NCI-H146 treated with DMSO at 0.1 percent for 48 hours (cell line): ENCODE data around the gene FAM161A.
A peak's percentile ranks its signal among the peaks of the same experiment; 100 is the strongest.
"Not testable (repeated sequence)": the region's sequence is repeated elsewhere in the genome, so short reads cannot be mapped to it uniquely, and the experiment has no call there.

Source experiments
- DNase-seq: peaks from one replicate; lab custom pipeline; 2025; ENCODE audit not compliant: unreplicated experiment; lab: John Stamatoyannopoulos, UW

Gene FAM161A

DNA sequence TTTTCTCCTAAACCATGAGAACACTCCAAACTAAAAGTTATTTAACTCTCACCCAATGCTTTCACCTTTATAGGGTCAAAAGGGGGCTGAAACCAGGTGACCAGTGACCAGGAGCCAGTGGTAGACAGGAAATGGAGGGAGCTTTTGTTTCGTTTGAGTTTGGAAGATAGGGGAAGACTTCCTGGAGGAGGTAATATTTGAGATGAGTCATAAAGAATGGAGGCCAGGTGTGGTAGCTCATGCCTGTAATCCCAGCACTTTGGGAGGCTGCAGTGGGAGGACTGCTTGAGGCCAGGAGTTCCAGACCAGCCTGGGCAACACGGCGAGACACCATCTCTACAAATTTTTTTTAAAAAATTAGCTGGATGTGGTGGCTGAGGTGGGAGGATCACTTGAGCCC lies 8.5 kb downstream of the FAM161A start:
- no peak for DNase-seq

DNA sequence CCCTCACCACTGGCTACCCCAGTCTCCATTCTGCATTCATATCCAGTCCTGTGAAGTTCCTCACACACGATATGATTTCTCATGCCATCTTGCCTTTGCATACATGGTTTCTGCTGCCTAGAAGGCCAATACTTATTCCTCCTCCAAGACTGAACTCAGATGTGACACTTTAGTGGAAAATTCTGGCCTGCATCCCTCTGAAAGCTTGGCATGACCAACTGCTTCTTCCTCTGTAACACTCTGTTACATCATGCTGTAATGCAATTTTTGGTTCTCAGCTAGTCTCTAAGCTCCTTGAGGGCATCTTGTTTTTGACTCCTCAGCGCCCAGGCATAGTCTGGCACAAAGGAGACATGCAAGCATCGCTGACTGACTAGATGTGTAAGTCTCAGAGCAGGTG lies 12.6 kb downstream of the FAM161A start:
- no peak for DNase-seq

DNA sequence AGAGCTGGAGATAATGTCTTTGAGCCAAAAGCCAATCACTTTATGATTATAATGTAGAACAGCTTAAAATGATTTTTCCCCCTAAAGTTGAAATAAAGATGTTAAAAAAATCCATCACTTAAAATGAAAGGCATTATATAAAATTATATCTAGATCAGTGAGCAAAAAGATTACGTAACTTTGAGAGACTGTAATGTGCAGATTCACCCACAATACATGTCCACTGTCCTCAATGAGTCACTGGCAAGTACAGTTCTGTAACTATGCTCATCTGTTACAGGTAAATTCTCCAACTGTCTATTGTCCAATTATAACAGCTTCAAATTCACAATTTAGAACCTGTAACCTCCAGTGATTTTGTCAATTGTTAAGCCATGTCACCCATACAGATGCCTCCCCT lies 19.0 kb downstream of the FAM161A start:
- DNase-seq = no peak

DNA sequence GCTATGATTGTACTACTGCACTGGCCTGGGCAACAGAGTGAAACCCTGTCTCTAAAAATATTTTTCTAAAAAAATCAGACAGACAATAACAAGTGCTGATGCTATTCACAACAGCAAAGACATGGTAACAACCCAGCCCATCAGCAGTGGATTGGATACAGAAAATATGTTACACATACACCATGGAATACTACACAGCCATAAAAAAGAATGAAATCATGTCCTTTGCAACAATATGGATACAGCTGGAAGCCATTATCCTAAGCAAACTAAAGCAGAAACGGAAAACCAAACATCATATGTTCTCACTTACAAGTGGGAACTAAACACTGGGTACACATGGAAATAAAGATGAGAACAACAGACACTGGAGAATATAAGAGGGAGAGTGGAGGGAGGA lies 19.9 kb downstream of the FAM161A start:
- DNase-seq = no peak

DNA sequence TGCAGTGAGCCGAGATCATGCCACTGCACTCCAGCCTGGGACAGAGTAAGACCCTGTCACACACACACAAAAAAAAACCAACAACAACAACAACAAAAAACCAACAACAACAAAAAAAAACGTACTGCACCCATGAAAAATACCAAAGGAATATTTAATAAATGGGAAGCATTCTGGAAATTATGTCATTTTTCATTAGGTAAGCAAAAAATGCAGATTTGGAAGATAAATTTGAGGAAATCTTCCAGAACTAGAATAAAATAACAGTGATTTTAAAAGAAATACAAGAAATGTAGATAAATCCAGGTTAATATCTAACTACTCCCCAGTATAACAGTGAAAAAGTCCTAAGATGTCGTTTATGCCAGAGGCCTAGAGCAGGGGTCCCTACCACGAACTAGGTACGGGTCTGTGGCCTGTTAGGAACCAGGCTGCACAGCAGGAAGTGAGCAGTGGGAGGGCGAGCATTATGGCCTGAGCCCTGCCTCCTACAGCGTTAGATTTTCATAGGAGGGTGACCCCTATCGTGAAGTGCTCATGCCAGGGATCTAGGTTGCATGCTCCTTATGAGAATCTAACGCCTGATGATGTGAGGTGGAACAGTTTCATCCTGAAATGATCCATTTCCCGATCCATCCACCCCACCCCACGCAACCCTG lies 21.5 kb downstream of the FAM161A start:
- DNase-seq = no peak

DNA sequence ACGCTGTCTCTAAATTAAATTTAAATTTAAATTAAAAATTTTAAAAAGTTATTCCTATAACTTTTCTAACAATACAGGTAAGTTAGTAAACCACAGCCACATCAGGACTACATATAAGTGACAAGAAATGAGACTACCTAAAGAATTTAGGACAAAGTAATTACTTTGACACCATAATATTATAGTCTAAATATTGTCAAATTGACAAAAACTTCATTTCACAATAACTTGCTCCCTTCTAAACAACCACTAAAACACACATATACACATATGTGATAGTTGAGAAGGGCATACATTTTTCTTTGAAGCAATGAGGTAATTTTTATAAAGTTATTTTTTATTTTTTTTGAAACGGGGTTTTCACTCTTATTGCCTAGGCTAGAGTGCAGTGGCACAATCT lies 31.6 kb downstream of the FAM161A start:
- DNase-seq = no peak

DNA sequence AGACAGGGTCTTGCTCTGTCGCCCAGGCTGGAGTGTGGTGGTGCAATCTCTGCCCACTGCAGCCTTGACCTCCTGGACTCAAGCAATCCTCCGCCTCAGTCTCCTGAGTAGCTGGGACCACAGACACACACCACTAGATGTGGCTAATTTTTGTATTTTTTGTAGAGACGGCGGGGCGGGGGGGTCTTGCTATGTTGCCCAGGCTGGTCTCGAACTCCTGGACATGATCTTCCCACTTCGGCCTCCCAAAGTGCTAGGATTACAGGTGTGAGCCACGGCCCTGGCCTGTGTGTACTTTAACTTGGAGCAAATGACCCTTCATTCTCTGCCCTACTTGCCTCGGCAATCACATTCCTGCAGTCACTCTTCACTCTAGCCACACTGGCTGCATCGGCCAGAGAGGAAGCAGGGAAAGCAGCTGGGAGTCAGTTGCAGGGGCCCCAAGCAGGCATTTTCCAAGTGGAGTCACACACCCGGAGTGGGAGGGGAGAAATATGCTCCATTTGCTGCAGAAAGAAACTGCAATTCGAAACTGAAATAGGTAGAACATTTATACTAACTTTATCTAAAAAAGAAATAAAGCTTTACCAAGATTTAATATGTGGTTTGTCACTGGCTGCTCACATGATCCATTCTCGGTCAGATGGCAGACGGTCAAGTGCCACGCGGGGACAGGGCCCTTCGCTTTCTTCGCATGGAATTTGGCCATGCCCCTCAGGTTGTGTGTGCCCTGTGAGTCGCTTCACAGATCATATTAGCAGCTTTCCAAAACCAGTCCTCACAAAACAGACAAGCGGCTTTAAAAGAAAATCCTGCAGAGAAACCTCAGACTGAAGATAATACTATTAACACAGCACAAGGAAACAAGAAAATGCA lies 37.1 kb downstream of the FAM161A start:
- no peak for DNase-seq

DNA sequence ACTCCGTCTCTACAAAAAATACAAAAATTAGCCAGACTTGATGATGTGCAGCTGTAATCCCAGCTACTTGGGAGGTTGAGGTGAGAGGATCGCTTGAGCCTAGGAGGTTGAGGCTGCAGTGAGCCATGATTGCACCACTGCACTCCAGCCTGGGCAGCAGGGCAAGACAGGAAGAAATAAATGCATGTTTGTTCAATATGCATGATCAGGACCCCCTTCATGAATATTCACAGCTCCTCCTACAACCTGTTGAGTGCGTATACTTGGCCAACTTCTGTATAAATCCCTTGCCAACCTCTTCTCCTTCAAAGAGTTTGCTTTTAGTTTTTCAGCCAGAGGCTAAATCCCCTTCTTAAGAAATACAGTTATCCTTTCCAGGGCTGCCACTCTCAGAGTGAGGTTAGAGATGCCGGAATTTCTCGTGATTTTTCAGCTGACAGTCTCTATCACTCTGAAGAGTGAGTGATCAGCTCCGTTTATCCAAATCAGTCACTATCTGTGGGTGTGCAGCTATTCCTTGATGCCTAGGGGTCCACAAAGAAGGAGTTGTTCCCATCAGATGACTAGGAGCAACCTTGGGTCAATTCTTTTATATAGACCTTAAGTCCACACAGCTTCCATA lies 39.2 kb downstream of the FAM161A start:
- no peak for DNase-seq

DNA sequence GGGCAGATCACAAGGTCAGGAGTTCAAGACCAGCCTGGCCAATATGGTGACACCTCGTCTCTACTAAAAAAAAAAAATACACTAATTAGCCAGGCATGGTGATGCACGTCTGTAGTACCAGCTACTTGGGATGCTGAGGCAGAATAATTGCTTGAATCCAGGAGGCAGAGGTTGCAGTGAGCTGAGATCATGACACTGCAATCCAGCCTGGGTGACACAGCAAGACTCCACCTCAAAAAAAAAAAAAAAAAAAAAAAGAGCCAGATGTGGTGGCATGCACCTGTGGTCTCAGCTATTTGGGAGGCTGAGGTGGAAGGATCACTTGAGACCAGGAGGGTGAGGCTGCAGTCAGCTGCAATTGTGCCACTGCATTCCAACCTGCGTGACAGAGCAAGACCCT lies 40.5 kb downstream of the FAM161A start:
- DNase-seq = not testable (repeated sequence)

DNA sequence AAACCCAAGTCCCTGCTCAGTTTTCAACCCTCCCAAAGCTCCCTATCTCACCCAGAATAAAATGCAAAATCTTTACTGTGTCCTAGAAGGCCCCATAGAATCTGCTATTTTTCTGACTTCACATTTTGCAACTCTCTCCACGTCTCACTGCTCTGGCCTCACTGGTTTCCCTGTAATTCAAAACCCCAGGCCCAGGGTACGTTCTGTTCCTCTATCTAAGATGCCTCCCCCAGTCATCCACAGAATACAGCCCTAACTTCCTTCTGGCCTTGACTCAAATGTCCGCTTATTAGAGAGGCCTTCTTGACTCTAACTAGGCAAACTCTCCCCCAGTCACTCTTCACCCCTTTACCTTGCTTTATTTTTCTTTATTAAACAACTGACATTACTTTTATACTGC lies 42.0 kb downstream of the FAM161A start:
- DNase-seq = no peak

DNA sequence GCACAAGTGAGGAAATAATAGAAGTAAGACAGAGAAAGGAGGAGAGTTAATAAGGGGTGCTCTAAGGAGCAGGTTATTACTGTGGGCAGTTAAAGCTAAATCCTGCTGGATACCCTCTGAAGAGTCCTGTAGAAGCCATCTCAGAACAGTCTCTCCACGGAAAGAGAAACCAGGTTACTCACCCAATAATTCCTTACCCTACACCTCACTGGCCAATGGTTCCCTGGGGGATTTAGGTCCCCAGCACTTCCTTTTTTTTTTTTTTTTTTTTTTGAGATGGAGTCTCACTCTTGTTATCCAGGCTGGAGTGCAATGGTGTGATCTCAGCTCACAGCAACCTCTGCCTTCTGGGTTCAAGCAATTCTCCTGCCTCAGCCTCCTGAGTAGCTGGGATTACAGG lies 43.7 kb downstream of the FAM161A start:
- DNase-seq = not testable (repeated sequence)

DNA sequence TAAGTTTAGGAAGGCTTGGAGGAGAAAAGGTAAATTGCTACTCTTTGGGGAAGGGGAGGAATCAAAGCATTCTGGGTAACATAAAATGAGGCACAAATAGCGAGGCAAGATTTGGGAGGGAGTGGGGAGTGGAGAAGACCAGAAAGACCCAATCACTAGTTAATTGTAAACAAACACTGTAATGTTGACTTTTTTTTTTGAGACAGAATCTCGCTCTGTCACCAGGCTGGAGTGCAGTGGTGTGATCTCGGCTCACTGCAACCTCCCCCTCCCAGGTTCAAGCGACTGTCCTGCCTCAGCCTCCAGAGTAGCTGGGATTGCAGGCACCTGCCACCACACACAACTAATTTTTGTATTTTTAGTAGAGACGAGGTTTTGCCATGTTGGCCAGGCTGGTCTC lies 45.2 kb downstream of the FAM161A start:
- not testable (repeated sequence) for DNase-seq

DNA sequence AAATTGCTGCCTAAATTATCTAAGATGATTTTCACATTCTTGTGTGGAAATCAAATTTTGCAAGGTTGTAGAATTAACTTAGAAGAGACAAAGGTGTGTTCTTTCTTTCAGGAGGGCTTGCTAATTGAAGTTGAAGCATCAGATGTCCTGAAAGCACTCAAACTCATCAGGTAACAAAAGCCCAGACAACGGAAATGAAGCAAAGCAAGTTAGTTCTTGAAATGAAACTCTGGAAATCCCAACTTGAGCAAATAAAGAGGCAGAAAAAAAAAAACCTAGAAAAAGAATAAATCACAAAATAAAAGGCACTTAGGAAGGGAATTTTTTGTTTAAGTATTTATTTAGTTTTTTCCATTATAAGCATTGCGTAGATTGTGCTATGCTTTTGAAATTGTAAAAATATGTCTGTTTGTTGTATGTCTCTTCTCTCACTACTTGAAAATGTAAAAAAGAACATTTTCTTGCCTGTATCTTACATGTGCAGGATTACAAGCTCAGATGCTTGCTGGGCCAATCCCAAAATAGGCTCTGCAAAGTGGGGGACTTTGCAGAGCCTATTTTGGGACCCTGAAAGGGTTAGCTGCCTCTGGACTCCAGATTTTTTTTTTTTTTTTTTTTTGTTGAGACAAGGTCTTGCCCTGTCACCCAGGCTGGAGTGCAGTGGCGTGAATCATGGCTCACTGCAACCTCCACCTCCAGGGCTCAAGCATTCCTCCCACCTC lies 46.7 kb downstream of the FAM161A start:
- DNase-seq = no peak

DNA sequence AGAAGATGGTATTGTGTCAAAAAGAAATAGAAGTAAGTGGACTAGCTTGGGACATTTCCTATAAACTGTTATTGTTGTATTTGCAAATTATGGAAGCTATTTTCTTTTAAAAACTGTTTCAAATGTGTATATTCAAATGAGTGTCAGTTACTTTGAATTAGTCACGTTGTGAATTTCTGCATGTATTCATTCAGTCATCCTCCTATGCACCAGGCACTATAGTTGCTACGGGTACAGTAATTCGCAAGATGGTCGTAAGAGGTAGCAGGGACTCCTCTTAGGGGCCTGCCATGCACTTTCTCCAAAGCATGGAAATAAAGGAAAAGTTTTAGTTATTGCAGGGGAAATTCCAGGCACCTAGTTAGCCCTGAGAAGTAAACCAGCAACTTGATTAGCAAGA lies 51.3 kb downstream of the FAM161A start:
- no peak for DNase-seq

DNA sequence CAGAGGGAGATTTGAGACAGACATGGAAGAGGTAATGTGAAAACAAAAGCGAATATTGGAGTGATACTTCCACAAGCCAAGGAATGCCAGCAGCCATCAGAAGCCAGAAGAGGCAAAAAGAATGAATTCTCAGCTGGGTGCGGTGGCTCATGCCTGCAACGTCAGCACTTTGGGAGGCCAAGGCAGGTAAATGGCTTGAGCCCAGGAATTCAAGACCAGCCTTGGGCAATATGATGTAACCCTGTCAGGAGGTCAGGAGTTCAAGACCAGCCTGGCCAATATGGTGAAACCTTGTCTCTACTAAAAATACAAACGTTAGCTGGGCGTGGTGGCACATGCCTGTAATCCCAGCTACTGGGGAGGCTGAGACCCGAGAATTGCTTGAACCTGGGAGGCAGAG lies 54.8 kb downstream of the FAM161A start:
- DNase-seq = no peak

DNA sequence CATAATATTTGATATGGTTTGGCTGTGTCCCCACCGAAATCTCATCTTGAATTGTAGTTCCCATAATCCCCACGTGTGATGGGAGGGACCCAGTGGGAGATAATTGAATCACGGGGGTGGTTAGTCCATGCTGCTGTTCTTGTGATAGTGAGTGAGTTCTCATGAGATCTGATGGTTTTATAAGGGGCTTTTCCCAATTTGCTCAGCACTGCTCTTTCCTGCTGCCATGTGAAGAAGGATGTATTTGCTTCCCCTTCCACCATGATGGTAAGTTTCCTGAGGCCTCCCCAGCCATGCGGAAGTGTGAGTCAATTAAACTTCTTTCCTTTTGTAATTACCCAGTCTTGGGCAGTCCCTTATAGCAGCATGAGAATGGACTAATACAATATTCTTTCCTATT lies 56.4 kb downstream of the FAM161A start:
- not testable (repeated sequence) for DNase-seq

DNA sequence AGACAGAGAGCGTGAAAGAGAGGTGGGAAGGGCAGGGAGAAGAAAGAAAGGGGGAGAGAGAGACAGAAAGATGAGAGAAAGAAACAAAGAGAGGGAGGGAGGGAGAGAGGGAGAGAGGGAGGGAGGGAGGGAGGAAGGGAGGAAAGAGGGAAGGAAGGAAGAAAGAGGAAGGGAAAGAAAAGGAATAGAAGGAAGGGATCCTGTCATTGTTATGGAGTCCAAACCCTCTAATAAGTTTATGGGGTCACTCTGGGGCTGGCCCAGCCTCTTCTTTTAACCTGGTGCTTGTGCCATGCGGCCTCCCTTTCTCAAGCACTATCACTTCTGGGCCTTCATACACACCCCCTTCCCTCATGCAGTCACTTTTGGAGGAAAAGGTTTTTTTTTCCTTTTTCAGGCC lies 58.5 kb downstream of the FAM161A start:
- DNase-seq = no peak

DNA sequence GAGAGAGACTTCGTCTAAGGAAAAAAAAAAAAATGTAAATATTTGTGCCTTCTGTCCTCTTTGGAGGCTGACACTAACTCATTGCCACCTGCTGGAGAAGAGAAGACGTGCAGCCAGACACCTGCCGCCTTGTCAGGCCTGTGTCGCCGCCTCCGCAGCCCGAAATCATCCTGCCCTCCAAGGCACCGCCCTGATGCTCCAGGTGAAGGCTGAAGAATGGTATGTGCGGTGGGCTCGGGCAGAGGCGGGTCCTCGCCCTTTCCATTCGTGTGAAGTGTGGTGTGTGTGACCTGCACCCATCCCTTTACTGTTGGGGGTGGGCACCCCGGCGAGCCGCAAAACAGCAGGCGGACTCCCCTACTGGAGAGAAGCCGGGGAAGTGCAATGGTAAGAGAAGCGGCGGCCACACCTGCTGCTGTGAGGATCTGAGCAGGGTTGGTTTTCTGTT lies 60.4 kb downstream of the FAM161A start:
- DNase-seq = peak; percentile 85

DNA sequence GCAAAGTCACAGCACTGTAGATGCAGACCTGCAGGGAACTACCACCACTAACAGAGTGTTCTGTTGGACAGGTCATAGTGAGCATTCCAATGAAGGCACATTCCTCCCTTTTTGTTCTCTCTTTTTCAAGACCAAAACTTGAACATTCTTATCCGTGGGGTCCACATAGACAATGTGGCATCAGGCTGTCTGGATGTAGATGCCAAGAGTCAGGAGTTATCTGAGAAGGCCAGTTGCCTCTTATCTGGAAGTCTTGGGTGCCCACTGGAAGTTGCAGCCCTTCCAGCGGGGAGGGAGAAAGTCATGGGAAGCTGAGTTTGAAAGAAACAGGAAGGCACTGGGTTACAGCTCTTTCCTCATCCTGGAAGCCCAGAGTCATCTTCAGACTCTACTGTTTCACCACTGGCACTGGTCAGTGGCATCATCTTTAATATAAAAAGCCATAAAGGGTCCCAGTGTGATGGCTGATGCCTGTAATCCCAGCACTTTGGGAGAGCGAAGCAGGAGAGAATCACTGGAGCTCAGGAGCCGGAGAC lies 61.4 kb downstream of the FAM161A start:
- no peak for DNase-seq

DNA sequence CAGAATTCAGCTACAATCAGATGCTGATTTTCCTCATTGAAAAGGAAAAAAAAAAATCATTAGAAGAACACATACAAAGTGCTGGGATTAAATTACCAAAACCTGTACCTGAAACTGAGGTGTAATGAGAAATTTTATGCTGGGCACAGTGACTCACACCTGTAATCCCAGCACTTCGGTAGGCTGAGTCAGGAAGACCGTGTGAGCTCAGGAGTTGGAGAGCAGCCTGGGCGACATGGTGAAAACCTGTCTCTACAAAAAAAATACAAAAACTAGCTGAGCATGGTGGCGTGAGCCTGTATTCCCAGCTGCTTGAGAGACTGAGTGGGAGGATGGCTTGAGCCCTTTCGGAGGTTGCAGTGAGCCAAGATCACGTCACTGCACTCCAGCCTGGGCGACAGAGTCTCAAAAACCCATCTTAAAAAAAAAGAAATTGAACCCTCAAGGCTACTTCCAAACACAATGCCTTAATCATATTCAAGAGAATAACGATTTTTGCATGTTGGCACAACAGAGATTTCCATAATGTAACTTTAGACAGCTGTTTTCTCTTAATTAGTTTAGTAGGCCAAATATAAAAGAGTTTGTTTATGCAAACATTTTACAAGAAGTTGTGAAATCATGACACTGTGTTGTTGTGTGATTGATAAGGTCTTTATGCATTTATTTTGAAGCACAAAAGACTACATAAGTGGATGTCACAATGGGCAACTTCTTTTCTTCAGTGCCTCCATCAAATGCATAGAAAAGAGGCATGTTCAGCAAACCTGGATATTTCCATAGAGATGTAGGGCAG lies 63.9 kb downstream of the FAM161A start:
- DNase-seq = no peak
